Pancreas (tissue), 10 donors: Measurements from ENCODE around the gene FRAT1. TPM values are rescaled to one million over a fixed set of nuclear protein-coding genes. Genes with fewer than 3 reads are reported as not detected.

ENCODE experiments used
- ATAC-seq, 4 donors: fragments of 200-7000 bp; cut with Tn5 transposase; one replicate each; pipeline versions ENCODE4 v1.8.0 to v1.9.1; 2020; ENCODE audit warnings: mild to moderate bottlenecking in 4 of 4, moderate library complexity in 4 of 4
- DNase-seq, 6 donors: peaks; one replicate each; pipeline ENCODE4 v3.0.0-alpha.2; 2020
- FAIRE-seq: peaks from 2 replicates; lab custom pipeline; 2012; peaks lifted over from hg19 to GRCh38; lab: Jason Lieb, UNC
- H3K27ac ChIP-seq, 4 donors: fragments of 200-600 bp; sonication (generic); 1 replicate in 3 of 4; 2 replicates in 1 of 4; pipeline versions ENCODE4 v1.5.0 to v1.8.0; 2020
- H3K27me3 ChIP-seq, 4 donors: fragments of 200-600 bp; one replicate each; pipeline ENCODE4 v1.8.0; 2021
- H3K36me3 ChIP-seq, 3 donors: fragments of 200-600 bp; sonication (generic) in 1 of 3; one replicate each; pipeline versions ENCODE4 v1.5.0 to v1.8.0; 2020 to 2021
- H3K4me1 ChIP-seq, 3 donors: fragments of 200-600 bp; one replicate each; pipeline ENCODE4 v1.8.0; 2021
- H3K4me3 ChIP-seq, 4 donors: fragments of 200-600 bp; sonication (generic) in 2 of 4; one replicate each; pipeline versions ENCODE4 v1.5.0 to v1.8.0; 2020 to 2021
- H3K9me3 ChIP-seq, 4 donors: fragments of 200-600 bp; one replicate each; pipeline ENCODE4 v1.8.0; 2021
- CTCF ChIP-seq, 4 donors: fragments of 200-600 bp; sonication (generic) in 3 of 4; IDR thresholded peaks; one replicate each; pipeline versions ENCODE4 v1.5.0 to v1.8.0; 2021; ENCODE audit warnings: antibody characterized with exemption in 4 of 4
- WGBS, 2 donors: extraction: QIAGEN DNeasy Blood & Tissue Kit; methylation state at CpG; one replicate each; pipeline ENCODE4 v1.1.7; 2013; 5-methylcytosine and 5-hydroxymethylcytosine counted together
- intact Hi-C, 3 donors: fragments of 100-400 bp; cut with DNase I; formaldehyde crosslinking; loops; one replicate each; pipeline versions ENCODE4 v1.11.1 to v1.14.2; 2022
- polyA plus RNA-seq, 2 donors: library from polyadenylated mRNA; stranded (reverse); fragments of 200-250 nt; gene quantifications; one replicate each; pipeline ENCODE4 v1.2.3, GENCODE V29; 2013
- total RNA-seq, 6 donors: library from RNA; stranded (reverse); fragmentation: NEBNext Ultra II Directional in 4 of 6; extraction: Animal tissue kit (Norgen Biotek cat#: 25700) in 4 of 6; gene quantifications; one replicate each; pipeline versions ENCODE4 v1.2.1 to v1.2.4, GENCODE V29; 2021 to 2023
- donor health status: healthy with polysubstance abuse.
- donor health status: DM: no; HTN: no; CAD: no; lungs with moderate emphysema.
- donor health status: DM: no; HTN: no; CAD: no.
- donor health status: control.
- donor health status: control.
- donor health status: Bipolar disorder and iron deficiency.
- donor health status: DM: yes; HTN: yes; CAD: no.
- donor health status: DM: no; HTN: no; CAD: no.
- donor health status: DM: no; HTN: no; CAD: no.
- donor health status: DM: yes; HTN: yes; CAD: no.

FRAT1 gene
- total and polyA plus RNA-seq, 8 donors = 1.6 to 5.2 (median 3.1) TPM

DNA sequence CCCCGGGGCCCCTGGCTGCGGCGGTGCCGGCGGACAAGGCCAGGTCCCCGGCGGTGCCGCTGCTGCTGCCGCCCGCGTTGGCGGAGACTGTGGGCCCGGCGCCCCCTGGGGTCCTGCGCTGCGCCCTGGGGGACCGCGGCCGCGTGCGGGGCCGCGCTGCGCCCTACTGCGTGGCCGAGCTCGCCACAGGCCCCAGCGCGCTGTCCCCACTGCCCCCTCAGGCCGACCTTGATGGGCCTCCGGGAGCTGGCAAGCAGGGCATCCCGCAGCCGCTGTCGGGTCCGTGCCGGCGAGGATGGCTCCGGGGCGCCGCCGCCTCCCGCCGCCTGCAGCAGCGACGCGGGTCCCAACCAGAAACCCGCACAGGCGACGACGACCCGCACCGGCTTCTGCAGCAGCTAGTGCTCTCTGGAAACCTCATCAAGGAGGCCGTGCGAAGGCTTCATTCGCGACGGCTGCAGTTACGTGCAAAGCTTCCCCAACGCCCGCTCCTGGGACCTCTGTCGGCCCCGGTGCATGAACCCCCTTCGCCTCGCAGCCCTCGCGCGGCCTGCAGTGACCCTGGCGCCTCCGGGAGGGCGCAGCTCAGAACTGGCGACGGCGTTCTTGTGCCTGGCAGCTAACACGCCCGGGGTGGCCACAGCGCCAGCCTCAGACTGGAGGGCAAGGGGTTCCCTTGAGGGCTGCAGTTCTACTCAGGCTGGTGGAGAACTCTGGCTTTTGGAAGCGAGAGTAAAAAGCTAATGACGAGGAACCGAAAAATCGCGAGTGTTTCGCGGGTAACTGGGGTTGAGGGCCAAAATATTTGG is 804 bp downstream of the FRAT1 start:
- H3K36me3 ChIP-seq = no peaks in the 10 kb centered on the region
- H3K27me3 ChIP-seq = no peaks in the 10 kb centered on the region
- TF ChIP-seq CTCF (IDR thresholded peaks at IDR 0.05) = no peak
- H3K4me3 ChIP-seq = peak overlapping the region; percentile 72 to 87 (median 83)
- peak; percentile 63 to 89 (median 72) for DNase-seq
- peak overlapping the region; percentile 99 to 100 (median 100) for H3K27ac ChIP-seq
- intact Hi-C loops = no loop called here
- H3K9me3 ChIP-seq = no peaks in the 10 kb centered on the region
- FAIRE-seq = no peak
- ATAC-seq = peak; percentile 41 to 68 (median 61)
- WGBS, 2 donors = 0 to 1% methylated on average over 59 to 83 of the region's 83 CpGs
- peaks cover 0 to 13% (median 6%) of the 10 kb centered on the region in 3 donors for H3K4me1 ChIP-seq

GRCh38 chr10:97320480-97321031 is 1.5 kb downstream of the FRAT1 start:
- ATAC-seq (peak in 3 of 4 donors; percentile 5 to 21 (median 9)), DNase-seq (peak in 5 of 6 donors; percentile 20 to 69 (median 47)), FAIRE-seq (no peak)
- no peak for TF ChIP-seq CTCF (IDR thresholded peaks at IDR 0.05)
- WGBS, 2 donors = 7 to 14% methylated on average over 24 of the region's 24 CpGs
- Histone ChIP-seq H3K4me3 (peak overlapping the region; percentile 72 to 87 (median 83)), H3K36me3 (no peaks in the 10 kb centered on the region), H3K4me1 (peaks cover 0 to 13% (median 6%) of the 10 kb centered on the region in 3 donors), H3K27me3 (no peaks in the 10 kb centered on the region), H3K27ac (peak overlapping the region; percentile 99 to 100 (median 100)), H3K9me3 (no peaks in the 10 kb centered on the region)
- intact Hi-C loops = no loop called here

DNA sequence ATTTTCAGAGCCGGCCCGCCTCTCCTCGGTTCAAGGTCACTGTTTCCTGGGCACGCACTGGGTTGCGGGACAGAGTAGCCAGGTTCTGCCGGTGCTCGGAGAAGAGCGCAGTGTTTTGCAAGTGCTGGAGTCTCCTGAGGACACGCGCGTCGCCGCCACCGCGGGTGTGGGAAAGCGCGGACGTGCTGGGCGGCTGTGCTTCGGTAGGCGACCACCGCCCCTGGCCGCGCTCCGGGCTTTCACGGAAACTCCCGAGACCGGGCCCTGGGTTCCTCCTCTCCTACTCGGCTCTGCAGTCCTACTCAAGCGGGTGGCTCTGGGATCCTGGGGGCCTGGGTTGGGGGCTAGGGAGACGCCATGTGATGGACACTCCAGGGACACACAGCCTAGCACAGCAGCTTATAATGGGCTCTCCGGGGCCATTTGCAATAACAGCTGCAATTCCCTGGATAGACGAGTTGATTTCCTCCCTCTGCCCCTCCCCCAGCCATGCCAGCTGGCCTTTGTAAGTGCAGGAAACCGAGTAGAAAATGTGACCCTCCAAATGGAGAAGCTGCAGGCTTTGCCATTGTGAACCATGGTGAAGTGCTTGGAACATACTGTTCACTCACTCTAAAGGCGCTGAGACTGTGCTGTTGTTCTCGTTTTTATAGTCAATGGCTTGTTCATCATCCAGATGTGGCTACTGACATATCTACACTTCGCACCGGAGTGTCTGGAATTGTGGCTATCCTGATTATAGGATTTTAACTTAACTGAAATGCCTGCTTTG is 2.1 kb downstream of the FRAT1 start:
- peaks cover 0 to 13% (median 6%) of the 10 kb centered on the region in 3 donors for H3K4me1 ChIP-seq
- no peaks in the 10 kb centered on the region for H3K36me3 ChIP-seq
- FAIRE-seq (no peak), ATAC-seq (peak in 2 of 4 donors; percentile 1 to 4), DNase-seq (peak in 5 of 6 donors; percentile 26 to 67 (median 48))
- 23 to 35% methylated on average over 38 of the region's 38 CpGs for WGBS, 2 donors
- H3K9me3 ChIP-seq = no peaks in the 10 kb centered on the region
- no peak for TF ChIP-seq CTCF (IDR thresholded peaks at IDR 0.05)
- intact Hi-C loops = no loop called here
- peak overlapping the region; percentile 16 to 87 (median 78) for H3K4me3 ChIP-seq
- peak overlapping the region in 2 of 4 donors; percentile 8 to 99 for H3K27ac ChIP-seq
- no peaks in the 10 kb centered on the region for H3K27me3 ChIP-seq

DNA sequence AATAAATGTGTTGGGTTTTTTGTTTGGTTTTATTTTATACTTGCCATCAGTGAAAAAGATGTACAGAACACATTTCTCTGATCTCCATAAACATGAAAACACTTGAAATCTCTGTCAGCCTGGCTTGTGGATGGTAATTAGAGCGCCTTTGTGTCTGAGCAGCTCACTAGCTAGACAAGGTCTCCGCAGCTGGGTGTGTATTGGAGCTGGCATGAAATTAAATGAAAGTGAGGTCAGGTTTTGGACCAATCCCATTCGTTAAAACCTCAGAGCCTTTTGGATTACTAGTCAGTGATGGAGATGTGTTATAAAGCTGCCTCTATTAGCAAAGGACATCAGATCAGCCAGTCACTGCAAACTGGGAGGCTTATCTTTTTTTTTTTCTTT is 2.7 kb downstream of the FRAT1 start:
- DNase-seq (no peak), FAIRE-seq (no peak), ATAC-seq (no peak)
- peaks cover 0 to 13% (median 6%) of the 10 kb centered on the region in 3 donors for H3K4me1 ChIP-seq
- H3K27me3 ChIP-seq = no peaks in the 10 kb centered on the region
- H3K4me3 ChIP-seq = peak overlapping the region in 1 of 4 donors; percentile 87
- intact Hi-C loops = no loop called here
- 75 to 79% methylated on average over 3 of the region's 3 CpGs for WGBS, 2 donors
- no peak for TF ChIP-seq CTCF (IDR thresholded peaks at IDR 0.05)
- no peaks in the 10 kb centered on the region for H3K9me3 ChIP-seq
- H3K36me3 ChIP-seq = no peaks in the 10 kb centered on the region
- H3K27ac ChIP-seq = no peak overlapping the region
